Bronchus fibroblast of lung (primary cell): Measurements from ENCODE around the gene SLAIN2. TPM values are rescaled to one million over a fixed set of nuclear protein-coding genes. Genes with fewer than 3 reads are reported as not detected.

Experiments
- total RNA-seq: library from RNA; depleted of rRNA; stranded (reverse); fragments of >200 nt; gene quantifications from 2 replicates; pipeline ENCODE4 v1.2.3, GENCODE V29; 2015

Gene SLAIN2
- 38.8 and 39.5 TPM in 2 replicates for total RNA-seq

DNA sequence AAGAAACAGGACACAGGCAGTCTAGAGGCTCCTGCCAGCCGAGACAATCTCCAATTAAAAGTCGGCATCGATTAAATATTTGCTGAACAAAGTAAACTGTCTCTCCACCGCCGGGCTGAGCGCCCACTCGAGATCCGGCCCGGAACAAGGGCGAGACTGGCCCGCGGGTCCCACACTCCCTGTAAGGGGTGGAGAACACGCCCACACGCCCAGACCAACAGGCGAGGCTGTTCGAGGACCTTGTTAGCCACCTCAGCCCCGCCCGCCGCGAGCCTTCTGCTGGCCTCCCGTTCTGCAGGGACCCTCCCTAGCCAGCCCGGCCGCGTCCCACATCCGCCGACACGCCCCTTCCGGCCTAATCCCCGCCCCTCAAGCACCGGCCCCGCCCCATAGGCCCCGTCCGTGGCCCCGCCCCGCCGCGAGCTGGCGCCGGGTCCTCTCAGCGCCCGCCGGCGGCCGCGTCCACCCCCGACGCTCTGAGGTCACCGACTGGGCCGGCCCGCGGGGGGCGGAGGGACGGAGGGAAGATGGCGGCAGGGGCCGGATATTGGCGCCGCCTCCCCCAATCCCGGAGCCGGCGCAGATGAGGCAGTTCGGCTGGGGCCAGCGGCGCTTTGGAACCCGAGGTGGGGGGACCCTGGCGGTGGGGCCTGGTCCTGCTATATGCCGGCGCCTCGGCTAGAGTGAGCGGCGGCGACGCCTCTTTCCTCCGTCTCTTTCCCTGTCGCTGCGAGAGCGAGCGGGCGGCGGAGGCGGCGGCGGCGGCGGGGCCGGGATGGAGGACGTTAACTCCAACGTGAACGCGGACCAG is at the start of gene SLAIN2:
Gene SLAIN2, plus strand, starts transcription at position 565 of the 811 bp plus-strand sequence. Its CDS starts 211 bp downstream, at position 776.

Other genes with a start within 250 kb of the SLAIN2 start
- not detected in 2 replicates for gene TXK, start 207.3 kb upstream of the SLAIN2 start, total RNA-seq
- gene TEC, start 71.7 kb upstream of the SLAIN2 start, total RNA-seq, result 0.50 and 0.59 TPM in 2 replicates
- gene SLC10A4, start 141.8 kb downstream of the SLAIN2 start, total RNA-seq, result not detected in 2 replicates
- gene ZAR1, start 148.7 kb downstream of the SLAIN2 start, total RNA-seq, result not detected in 2 replicates